IPS-NIHi7 (cell line): Measurements from ENCODE around the gene DNAAF9.
"Not testable (repeated sequence)": the region's sequence is repeated elsewhere in the genome, so short reads cannot be mapped to it uniquely, and the experiment has no call there.

Source experiments
- DNase-seq: peaks from one replicate; pipeline ENCODE4 v3.0.0; 2012; ENCODE audit warnings: mixed read lengths; ENCODE audit errors: extremely low spot score

Gene DNAAF9

DNA sequence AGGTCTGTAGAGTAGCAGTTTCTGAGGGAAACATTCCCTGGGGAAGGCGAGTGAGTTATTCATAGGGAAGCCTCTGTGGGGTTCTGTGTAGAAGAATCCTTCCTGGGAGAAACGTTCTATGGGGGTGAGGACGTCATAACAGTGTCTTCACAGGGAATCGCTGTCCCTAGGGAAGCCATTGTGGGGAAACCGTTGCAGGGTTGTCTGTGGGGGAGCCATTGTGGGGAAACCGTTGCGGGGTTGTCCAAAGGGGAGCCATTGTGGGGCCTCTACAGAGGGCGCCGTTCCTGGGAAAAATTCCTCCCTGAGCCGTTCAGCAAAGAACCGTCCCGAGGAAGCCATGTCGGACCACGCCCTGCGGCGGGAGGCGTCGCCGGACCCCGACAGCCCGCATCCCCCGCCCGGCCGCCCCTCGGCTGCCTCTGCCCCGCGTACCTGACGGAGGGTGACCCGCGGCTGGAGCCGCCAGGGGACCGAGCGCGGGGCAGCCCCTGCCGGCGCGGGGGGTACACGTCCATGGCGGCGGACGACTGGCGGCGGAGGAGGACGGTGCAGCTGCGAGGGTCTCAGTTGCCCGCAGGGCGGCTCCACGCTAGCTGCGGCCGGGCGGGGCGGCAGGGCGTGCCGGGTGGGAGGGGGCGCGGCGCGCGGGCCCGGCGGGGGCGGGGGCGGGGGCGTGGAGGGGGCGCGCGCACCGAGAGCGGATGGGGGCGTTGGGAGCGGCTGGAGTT is at the start of gene DNAAF9:
Gene DNAAF9 (minus strand): TSS at position 630 of the 731 bp plus-strand sequence. CDS start 112 bp downstream, at position 518.
- peak; percentile 79 for DNase-seq

DNA sequence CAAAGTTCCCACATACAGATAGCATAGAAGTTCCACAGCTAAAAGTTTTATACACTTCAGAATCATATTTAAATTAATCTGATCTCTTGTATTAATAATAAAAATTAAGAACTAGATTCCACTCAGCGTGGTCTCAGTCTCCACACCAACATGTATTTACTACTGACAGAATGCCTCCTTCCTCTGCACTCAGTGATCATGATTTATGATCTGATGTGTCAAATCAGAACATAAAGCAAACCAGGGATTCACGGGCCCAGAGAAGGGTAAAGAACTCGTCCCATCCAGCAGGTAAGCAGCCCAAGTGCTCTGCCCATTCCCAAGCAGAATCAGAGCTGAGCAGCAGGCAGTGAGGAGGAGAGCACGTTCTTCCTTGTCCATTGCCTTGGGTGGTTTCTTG is 49.2 kb upstream of the DNAAF9 start:
- no peak for DNase-seq

DNA sequence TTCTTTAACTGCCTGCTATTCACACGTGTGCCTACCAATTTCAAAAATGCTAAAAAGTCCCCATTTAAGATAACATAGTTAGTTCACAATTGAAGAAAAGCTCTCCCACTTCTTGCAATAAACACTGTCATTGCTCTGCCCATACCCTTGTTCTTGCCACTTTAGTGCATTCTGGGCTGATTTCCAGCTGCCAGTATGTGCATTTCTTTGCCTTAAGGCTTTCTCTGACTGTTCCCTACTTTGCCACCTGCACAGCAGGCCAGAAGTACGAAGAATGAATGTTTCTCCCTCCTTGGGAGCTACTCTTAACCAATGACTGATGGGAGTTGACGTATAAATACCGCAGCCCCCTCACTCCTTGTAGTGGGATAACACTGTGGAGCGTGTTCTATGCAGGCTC is 47.4 kb upstream of the DNAAF9 start:
- DNase-seq: no peak

DNA sequence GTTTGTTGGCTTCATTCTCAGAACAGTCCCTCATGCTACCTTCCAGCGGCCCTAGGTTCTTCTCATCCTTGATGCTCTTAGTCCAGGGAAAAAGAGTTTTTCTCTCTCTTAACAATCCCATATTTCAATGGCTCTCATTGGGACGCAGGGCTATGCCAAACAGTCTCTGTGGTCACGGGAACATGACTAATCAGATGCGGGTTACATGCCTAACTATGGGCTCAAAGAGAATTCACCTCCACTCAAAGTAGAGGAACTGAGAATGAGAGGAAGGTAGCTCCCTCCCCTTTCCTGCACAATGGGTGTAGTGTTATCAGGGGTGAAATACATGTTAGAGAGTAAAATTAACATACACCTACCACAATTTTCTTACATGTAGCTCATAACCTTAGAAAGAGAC is 45.2 kb upstream of the DNAAF9 start:
- no peak for DNase-seq

DNA sequence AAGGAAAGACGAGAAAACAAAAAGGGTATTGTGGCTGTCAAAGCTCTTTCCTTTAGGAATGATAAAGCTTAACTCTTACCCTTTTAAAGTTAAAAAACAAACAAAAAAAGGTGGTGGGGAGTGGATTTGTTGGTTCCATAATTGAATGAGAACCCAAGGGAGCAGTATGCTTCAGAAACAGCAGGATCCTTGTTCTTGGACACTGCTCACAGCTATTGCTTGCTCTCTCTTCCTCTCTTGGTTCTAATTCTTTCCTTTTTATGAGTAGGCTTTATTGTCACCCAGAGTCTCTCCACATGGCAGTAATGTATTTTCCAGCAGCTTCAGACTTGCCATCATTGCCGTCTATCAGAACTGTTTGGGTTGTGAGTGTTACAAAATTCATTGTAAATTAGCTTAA is 44.7 kb upstream of the DNAAF9 start:
- no peak for DNase-seq

DNA sequence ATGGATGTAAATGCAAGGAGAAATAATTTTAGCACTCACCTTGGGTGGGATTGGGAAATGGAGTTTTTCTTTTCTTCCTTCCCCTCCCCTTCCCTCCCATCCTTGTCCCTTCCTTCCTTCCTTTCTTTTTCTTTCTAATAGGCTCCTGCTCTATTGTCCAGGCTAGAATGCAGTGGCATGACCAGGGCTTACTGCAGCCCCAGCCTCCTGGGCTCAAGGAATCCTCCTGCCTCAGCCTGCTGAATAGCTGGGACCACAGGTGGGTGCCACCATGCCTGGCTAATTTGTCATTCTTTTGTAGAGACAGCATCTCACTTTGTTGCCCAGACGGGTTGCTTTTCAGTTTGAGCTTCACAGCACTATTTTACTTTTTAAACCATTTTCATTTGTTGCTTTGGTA is 41.9 kb upstream of the DNAAF9 start:
- no peak for DNase-seq

DNA sequence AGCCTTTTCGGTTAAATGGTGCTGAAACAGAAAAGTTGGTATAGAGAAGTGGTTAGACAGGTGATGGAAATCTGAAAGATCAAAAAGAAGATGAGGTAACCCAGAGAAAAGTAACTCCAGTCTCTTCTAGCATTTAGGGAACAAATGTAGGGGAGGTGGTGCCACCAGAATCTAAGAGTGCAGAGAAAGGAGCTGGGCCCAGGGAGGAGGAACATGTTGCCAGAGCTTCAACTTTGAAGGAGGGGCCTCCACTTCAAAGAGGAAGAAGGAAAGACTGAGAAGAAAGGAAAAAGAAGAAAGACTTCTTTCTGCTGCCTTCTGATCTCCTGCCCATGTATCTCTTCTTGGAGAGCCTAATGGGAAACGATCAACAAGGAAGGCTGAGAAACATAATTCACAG is 39.9 kb upstream of the DNAAF9 start:
- DNase-seq: no peak

DNA sequence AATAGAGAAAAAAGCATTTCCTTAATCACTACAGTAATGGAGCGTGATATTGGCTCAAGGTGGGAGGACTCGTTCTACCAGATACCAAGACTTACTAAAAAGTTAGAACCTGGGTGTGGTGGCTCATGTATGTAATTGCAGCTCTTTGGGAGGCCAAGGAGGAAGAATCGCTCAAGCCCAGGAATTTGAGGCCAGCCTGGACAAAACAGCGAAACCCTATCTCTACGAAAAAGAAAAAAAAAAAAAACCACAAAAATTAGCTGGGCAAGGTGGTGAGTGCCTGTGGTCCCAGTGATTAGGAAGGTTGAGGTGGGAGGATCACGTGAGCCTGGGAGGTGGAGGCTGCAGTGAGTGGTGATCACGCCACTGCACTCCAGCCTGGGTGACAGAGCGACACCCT is 39.3 kb upstream of the DNAAF9 start:
- DNase-seq: no peak

DNA sequence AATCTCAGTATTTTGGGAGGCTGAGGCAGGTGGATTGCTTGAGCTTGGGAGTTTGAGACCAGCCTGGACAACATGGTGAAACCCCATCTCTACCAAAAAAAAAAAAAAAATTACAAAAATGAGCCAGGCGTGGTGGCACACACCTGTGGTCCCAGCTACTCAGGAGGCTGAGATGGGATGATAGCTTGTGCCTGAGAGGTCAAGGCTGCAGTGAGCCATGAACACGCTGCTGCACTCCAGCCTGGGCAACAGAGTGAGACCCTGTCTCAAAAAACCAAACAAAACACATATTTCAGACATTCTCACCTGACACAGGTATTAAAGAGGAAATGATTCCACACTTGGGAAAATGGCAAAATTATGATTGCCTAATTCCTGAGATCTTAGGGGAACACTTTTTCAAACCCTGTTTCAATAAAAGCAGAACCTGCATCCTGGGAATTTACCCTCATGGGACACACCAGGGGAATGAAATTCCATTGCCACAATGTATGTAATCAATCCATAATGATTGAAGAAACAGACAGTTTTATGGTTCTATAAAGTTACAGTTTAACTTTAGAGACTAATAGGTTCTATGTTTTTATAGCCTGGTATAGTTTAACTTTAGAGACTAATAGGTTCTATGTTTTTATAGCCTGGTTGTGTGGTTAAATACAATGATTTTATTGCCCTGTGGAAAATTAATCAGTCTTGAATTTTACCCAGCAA is 29.6 kb upstream of the DNAAF9 start:
- no peak for DNase-seq

DNA sequence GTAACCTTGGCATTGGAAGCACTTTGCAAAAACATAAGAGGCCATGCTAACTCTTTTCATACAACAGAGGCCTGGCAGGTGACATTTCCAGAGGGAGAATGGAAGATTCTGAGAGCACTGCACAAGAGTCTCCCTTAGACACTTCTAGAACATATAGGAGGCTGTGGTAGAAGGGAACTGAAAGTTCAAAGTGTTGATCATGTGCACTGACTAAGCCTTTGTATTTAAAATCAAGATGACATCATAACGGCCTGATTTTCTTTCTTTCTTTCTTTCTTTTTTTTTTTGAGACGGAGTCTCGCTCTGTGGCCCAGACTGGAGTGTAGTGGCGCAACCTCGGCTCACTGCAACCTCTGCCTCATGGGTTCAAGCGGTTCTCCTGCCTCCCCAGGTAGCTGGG is 26.8 kb upstream of the DNAAF9 start:
- no peak for DNase-seq

DNA sequence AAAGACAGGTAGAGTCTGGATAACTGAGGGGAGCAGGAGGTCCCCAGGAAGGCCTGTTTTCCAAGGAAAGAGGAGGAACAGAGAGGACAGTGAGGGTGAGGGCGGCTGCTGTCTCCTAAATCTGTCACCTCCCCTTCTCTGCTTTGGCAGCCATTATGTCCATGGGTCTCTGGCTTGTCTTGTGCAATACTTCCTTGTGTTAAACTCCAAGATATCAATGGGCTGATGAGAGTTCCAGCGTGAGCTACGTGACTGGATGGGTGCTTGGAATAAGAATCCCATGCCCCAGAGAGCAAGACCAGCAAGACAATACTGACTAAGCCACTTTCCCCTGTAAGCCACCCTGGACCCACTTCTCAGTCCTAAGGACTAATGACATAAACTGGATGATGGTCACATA is 26.3 kb upstream of the DNAAF9 start:
- DNase-seq: no peak

DNA sequence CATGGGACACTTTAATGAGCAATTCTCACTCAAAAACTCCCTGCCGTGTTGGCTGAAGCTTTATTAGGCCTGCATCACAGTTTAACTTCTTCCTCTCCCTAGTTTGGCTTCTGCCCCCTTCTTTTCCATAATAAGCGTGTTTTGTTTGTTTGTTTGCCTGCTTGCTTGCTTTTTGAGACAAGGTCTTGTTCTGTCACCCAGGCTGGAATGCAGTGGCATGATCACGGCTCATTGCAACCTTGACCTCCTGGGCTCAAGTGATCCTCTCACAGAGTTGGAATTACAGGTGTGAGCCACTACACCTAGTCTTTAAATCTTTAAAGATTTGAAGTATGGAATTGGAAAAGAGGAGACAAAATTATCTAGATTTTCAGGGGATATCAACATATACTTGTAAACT is 25.4 kb upstream of the DNAAF9 start:
- no peak for DNase-seq

DNA sequence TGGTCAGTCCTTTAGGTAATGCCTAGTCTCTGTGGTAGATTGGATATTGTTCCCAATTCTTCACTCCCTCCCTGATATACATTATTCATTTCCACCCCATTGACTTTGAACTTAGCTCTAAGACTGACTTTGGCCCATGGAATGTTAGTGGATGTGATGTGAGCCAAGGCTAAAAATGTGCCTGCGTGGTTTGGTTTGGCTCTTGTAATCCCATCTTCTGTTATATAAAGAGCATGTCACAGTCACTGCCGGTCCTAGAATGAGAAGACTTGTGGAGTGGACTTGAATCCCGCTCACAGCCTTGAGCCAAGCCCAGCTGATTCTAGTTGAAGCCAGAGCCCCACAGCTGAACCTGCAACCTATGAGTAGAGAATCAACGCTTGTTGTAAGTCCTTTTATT is 23.6 kb upstream of the DNAAF9 start:
- no peak for DNase-seq

DNA sequence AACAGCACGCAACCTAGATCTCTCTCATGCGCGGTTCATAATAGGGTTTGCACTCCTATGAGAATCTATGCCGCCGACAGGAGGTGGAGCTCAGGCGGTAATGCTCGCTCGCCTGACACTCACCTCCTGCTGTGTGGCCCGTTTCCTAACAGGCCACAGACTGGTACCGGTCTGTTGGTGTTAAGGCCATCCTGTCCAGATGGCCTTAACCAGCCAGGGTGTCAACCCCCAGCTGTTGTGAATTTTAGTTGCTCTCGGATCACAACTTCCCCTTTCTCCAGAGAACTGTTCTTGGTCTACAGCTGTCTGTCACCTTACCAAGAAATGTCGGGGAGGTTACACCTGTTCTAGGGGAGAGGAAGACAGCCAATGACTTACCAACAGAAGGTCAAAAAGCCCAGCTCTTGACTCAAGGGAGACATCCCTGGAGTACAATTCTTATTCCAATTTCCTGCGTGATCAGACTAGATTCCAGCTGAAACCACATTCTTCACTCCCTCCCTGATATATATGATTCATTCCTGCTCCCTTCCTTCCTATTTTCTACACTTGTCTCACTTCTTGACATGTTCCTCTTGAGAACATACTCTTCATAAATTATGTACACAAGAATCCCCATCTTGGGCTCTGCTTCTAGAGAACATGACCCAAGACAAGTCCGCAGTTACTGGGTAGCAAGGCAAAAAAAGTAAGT is 23.1 kb upstream of the DNAAF9 start:
- no peak for DNase-seq

DNA sequence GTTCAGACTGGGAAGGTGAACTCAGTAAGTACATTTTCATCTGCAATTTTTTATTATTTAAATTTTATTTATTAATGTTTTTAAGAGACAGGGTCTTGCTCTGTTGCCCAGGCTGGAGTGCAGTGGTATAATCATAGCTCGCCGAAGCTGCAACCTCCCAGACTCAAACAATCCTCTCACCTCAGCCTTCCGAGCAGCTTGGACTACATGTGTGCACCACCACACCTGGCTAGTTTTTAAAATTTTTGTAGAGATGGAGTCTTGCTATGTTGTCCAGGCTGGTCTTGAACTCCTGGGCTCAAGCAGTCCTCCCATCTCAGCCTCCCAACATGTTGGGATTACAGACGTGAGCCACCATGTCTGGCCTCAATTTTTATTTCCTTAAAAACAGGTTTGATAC is 19.3 kb upstream of the DNAAF9 start:
- not testable (repeated sequence) for DNase-seq

DNA sequence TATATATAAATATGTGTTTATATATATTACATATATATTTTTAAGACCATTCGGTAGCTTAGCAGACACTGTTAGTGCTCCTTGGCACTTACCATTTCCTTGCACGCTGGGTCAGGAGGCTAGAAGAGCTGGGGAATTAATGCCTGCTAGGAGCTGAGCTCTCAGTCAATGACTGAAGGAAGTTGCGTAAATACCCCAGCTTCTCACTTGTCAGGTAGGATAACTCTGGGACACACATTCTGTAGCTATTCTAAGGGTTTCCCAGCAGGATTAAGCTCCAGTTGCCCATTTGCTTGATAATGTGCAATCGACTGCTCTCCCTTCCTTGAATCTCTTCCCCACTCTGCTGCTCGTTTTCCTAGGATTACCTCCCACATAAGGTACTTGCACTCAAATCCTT is 15.7 kb upstream of the DNAAF9 start:
- DNase-seq: peak; percentile 20

DNA sequence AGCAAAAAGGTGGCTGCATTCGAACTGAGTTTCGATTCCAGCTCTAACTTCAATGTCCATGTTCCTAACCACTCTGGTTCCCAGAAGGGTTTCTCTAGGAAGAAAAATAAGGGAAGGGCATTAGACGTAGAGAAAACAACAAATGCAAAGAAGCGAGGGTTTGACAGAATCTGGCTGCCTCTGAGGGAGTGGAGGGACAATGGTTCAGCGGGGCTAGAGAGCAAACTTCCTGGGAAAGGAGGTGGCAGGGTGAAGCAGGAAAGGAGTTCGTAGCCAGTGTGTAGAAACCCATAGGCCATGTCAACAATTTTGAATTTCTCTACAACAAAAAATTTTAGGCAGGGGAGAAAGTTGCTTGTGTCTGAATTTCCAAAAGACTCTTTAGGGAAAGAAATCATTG is 14.5 kb upstream of the DNAAF9 start:
- DNase-seq: no peak

DNA sequence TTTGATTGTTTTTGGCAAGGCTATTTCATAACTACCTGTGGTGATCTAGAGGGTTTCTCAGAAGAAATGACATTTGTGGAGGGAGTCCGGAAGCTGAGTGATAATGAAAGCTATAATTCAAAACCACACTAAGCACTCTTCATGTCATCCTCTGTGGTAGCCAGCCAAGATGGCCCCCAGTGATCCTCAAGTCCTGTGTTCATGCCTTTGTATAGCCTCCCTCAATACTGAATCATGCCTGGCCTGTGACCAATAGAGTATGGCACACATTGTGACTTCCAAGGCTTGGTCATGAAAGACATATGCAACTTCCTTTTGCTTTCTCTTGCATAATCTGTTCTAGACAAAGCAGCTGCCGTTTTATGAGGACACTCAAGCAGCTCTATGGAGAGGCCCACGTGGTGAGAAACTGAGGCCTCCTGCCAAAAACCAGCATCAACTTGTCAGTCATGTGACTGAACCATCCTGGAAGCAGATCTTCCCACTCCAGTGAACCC is 12.8 kb upstream of the DNAAF9 start:
- no peak for DNase-seq

DNA sequence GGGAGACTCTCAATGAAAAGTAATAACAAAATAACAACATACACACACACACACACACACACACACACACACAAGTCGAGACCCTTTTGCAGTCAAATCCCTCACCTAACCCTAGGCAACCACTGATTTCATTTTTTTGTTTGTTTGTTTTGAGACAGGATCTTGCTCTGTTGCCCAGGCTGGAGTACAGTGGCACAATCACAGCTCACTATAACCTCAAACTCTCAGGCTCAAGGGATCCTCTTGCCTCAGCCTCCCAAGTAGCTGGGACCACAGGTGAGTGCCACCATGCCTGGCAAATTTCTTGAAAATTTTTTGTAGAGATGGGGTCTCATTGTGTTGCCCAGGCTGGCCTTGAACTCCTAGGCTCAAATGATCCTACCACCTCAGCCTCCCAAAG is 10.7 kb upstream of the DNAAF9 start:
- not testable (repeated sequence) for DNase-seq

DNA sequence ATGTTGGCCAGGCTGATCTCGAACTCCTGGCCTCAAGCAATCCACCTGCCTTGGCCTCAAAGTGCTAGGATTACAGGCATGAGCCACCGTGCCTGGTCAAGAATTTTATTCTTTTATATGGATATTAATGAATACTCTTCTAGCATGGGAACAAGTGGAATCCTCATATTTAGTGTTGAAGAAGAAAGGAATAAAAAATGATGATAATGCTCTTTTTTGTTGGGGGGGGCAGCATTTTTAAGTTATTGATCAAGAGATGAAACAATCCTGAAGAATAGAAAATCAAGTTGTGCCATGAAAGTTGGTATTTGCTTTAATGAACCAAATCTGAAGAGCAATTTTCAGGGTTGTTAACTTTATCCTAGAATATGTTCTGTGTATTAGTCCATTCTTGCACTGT is 6.7 kb upstream of the DNAAF9 start:
- DNase-seq: no peak

DNA sequence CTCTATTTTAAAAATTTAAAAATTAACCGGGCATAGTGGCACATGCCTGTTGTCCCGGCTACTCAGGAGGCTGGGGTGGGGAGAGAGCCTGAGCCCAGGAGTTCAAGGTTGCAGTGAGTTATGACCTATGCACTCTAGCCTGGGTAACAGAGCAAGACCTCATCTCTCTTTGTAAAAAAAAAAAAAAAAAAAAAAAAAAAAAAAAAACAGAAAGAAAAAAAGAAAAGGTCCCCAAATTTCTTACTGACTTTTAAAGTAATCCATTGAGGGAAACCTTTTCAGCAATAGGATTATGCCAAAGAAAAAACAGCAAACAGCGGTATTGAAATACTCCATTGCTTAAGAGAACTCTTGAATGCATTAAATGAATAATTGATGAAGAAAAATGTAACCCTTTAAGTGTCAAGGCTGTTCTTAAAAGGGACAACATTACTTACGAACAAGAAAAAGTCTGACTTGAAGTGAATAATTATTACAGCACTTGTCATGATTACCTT is 6.0 kb upstream of the DNAAF9 start:
- no peak for DNase-seq

DNA sequence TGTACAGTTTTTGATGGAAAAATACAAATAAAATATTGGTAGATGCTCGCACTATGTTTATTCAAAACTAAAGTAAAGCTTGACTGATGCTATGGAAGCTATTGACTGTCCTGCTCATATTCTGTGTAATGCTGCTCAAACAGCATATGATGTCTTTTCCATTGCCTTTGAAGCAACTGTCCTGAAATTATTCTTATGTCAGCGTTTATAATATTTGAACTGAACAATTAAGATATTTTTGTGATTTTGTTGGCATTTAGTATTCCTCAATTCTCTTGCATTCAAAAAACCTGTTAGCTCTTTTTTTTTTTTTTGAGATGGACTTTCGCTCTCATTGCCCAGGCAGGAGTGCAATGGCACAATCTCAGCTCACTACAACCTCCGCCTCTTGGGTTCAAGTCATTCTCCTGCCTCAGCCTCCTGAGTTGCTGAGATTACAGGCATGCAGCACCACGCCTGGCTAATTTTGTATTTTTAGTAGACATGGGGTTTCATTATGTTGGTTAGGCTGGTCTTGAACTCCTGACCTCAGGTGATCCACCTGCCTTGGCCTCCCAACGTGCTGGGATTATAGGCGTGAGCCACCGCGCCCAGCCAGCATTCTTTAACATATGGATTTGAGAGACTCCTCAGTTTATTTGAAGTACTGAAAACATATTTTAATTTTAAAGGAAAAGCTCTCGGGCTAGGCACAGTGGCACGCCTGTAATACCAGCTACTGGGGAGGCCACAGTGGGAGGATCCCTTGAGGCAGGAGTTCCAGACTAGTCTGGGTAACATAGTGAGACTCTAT is 5.3 kb upstream of the DNAAF9 start:
- no peak for DNase-seq
